ENCODE results near the gene NEUROG2. TPM values are rescaled to one million over a fixed set of nuclear protein-coding genes. Genes with fewer than 3 reads are reported as not detected.
"Not testable (repeated sequence)": the region's sequence is repeated elsewhere in the genome, so short reads cannot be mapped to it uniquely, and the experiment has no call there.

NEUROG2 gene
- polyA plus RNA-seq, 4 donors, result not detected

DNA sequence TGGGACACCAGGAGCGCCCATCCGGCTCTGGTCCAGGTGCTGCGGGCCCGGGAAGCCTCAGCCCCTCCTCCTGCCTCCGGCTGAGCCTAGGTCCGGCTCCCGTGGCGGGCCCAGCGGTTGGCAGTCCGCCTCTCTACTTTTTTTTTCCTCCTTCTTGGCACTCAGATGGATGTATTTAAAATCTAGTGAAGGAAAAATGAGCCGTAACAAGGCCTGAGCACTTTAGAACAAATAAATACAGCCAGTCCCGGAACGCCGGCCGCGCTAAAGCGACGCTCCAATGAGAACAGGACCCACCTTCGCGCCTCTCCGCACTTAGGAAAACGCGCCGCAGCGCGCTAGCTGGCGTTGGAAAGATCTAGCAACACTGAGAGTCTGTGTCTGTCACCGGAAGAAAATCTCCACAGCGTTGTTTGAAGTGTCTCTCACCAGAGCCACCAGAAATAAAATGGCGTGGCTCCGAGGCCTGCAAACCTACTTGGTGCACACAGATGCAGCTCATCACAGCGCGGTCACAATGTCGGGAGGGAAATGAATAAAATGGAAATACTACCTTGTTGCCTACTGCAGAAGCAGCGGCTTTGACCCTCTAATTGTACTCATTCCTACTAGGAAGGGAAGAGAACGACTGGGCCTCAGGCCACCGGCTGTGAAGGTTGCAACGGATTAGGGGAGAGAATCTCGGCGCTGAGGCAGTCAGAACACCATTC is 4.7 kb downstream of the NEUROG2 start:
- no peak for FAIRE-seq
- Histone ChIP-seq H3K36me3 (ENCODE audit: control insufficient read depth in 3 of 3, insufficient read depth in 2 of 3, low read depth in 1 of 3, low read length in 3 of 3) (no peaks in the 10 kb centered on the region), H3K9me3 (ENCODE audit: control insufficient read depth in 2 of 2, insufficient read depth in 1 of 2, low read depth in 1 of 2, low read length in 1 of 2) (peaks cover 0 to under 1% of the 10 kb centered on the region in 2 donors), H3K27ac (ENCODE audit: low read depth in 1 of 3, low read length in 2 of 3) (no peak overlapping the region), H3K4me1 (ENCODE audit: control insufficient read depth in 3 of 3, insufficient read depth in 2 of 3, low read depth in 1 of 3, low read length in 2 of 3) (peaks cover 3 to 19% (median 13%) of the 10 kb centered on the region in 3 donors), H3K27me3 (ENCODE audit: control insufficient read depth in 3 of 3, insufficient read depth in 3 of 3, low read length in 3 of 3) (peaks cover 5 to 82% (median 48%) of the 10 kb centered on the region in 3 donors), H3K4me3 (ENCODE audit: low read depth in 1 of 3, low read length in 3 of 3) (no peak overlapping the region)
- DNase-seq, result peak in 1 of 2 donors; percentile 39
- WGBS, 3 donors, result 12 to 13% (median 13%) methylated on average over 40 of the region's 40 CpGs

DNA sequence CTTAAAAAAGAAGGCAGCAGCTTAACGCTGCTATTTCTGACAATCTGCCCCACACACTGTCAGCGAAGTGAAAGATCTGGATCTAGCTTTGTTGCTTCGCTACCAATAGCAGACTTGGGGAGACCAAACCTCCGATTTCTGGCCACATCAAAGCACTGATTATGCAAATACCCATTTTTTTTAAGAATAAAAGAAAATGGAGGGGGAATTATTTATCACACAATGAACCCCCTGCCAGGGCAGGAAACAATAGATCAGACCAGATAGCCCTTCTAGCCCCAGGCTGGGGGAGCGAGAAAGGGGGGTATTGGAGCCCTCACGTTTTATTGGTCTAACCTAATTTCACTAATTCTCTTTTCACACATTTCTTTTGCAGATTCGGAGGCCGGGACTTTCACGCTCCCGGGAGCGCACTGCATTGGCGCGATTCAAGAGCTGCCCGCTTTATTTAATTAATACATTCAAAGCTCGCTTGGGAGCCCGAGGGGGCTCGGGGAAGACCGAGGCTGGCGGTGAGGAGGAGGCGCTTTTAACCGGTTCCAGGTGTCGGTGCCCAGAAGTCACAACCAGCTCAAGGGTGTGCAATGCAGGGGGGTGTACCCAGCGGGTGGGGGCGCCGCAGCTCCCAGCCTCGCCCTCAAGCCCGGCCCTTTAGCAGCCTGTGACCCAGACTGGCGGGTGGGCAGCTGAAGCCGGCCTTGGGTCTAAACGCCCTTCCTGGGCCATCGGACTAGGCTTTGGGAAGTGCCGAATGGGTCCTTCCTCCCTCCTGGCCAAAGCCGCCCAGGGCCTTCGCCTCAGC is 5.5 kb downstream of the NEUROG2 start:
- Histone ChIP-seq H3K4me1 (ENCODE audit: control insufficient read depth in 3 of 3, insufficient read depth in 2 of 3, low read depth in 1 of 3, low read length in 2 of 3) (peaks cover 3 to 17% (median 13%) of the 10 kb centered on the region in 3 donors), H3K27me3 (ENCODE audit: control insufficient read depth in 3 of 3, insufficient read depth in 3 of 3, low read length in 3 of 3) (peaks cover 5 to 80% (median 46%) of the 10 kb centered on the region in 3 donors), H3K4me3 (ENCODE audit: low read depth in 1 of 3, low read length in 3 of 3) (no peak overlapping the region), H3K9me3 (ENCODE audit: control insufficient read depth in 2 of 2, insufficient read depth in 1 of 2, low read depth in 1 of 2, low read length in 1 of 2) (no peaks in the 10 kb centered on the region), H3K36me3 (ENCODE audit: control insufficient read depth in 3 of 3, insufficient read depth in 2 of 3, low read depth in 1 of 3, low read length in 3 of 3) (no peaks in the 10 kb centered on the region), H3K27ac (ENCODE audit: low read depth in 1 of 3, low read length in 2 of 3) (no peak overlapping the region)
- no peak for DNase-seq
- no peak for FAIRE-seq
- WGBS, 3 donors, result 3 to 6% (median 6%) methylated on average over 34 of the region's 34 CpGs

DNA sequence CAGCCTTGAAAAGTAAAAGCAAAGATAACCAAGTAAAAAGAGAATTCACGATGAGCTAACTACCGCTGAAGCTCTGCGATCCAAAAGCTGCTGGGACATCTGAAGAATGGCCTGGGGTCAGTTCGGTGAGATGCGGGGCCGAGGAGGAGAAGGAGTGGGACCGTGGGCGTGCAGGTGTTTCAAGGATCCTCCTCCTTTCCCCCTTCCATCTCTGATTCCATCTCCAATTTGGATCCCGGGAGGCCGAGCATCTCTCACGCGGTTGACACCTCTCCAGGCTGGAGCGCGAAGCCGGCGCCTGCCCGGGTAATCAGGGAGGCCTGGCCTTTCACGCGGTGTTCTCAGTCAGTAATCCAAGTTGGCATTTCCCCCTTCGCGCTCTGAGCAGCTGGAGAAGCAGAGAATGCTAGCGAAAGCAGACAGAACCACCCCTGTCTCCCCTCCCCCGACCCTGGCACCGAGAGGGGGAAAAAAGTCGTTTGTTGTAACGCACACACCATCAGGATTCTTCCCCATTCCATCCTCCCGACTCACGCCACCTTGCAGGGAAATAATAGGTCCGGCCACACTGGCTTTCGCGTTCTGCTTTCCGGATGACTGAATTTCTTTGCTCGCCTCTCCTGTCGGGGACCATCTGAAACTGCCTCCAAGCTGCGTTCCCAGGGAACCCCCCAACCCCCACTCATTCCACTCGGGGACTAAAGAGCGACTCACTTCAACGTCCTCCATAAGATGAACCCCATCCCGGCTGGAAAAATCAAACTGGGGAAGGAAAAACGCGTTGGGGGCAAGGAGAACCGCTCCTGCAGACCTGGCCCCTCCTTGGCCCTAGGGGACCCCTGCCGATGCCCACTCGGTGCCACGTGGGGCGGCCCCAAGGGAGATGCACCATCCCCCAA is 6.5 kb downstream of the NEUROG2 start:
- H3K4me1 ChIP-seq (ENCODE audit: control insufficient read depth in 3 of 3, insufficient read depth in 2 of 3, low read depth in 1 of 3, low read length in 2 of 3), result peaks cover 0 to 11% (median 11%) of the 10 kb centered on the region in 3 donors
- WGBS, 3 donors, result 3 to 8% (median 4%) methylated on average over 43 to 46 of the region's 46 CpGs
- no peak overlapping the region for H3K27ac ChIP-seq (ENCODE audit: low read depth in 1 of 3, low read length in 2 of 3)
- H3K36me3 ChIP-seq (ENCODE audit: control insufficient read depth in 3 of 3, insufficient read depth in 2 of 3, low read depth in 1 of 3, low read length in 3 of 3), result no peaks in the 10 kb centered on the region
- H3K4me3 ChIP-seq (ENCODE audit: low read depth in 1 of 3, low read length in 3 of 3), result no peak overlapping the region
- H3K27me3 ChIP-seq (ENCODE audit: control insufficient read depth in 3 of 3, insufficient read depth in 3 of 3, low read length in 3 of 3), result peaks cover 0 to 77% (median 43%) of the 10 kb centered on the region in 3 donors
- FAIRE-seq, result no peak
- DNase-seq, result peak in 1 of 2 donors; percentile 26
- no peaks in the 10 kb centered on the region for H3K9me3 ChIP-seq (ENCODE audit: control insufficient read depth in 2 of 2, insufficient read depth in 1 of 2, low read depth in 1 of 2, low read length in 1 of 2)

DNA sequence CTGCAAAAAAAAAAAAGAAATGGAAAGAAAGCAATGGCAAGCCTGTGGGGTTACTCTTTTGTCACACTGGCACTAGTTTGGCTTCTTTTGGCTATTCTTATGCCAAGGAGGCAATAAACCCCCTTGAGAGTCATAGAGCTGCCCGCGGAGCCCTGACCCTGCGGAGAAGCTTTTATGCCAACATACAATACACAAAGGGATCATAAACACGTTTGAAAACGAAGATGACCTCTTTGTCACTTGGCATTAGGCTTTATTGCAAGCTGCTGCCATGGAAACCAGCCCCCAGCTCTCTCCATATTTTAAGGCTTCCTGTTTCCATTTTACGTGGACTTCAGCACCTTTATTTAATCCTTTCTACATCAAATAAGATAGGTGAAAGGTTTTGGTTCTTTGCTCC is 7.6 kb downstream of the NEUROG2 start:
- Histone ChIP-seq H3K27ac (ENCODE audit: low read depth in 1 of 3, low read length in 2 of 3) (no peak overlapping the region), H3K4me1 (ENCODE audit: control insufficient read depth in 3 of 3, insufficient read depth in 2 of 3, low read depth in 1 of 3, low read length in 2 of 3) (peaks cover 0 to 11% (median 8%) of the 10 kb centered on the region in 3 donors), H3K27me3 (ENCODE audit: control insufficient read depth in 3 of 3, insufficient read depth in 3 of 3, low read length in 3 of 3) (peaks cover 0 to 69% (median 36%) of the 10 kb centered on the region in 3 donors), H3K9me3 (ENCODE audit: control insufficient read depth in 2 of 2, insufficient read depth in 1 of 2, low read depth in 1 of 2, low read length in 1 of 2) (no peaks in the 10 kb centered on the region), H3K36me3 (ENCODE audit: control insufficient read depth in 3 of 3, insufficient read depth in 2 of 3, low read depth in 1 of 3, low read length in 3 of 3) (no peaks in the 10 kb centered on the region), H3K4me3 (ENCODE audit: low read depth in 1 of 3, low read length in 3 of 3) (no peak overlapping the region)
- no peak for FAIRE-seq
- 5 to 7% (median 6%) methylated on average over 6 of the region's 6 CpGs for WGBS, 3 donors
- DNase-seq, result no peak

DNA sequence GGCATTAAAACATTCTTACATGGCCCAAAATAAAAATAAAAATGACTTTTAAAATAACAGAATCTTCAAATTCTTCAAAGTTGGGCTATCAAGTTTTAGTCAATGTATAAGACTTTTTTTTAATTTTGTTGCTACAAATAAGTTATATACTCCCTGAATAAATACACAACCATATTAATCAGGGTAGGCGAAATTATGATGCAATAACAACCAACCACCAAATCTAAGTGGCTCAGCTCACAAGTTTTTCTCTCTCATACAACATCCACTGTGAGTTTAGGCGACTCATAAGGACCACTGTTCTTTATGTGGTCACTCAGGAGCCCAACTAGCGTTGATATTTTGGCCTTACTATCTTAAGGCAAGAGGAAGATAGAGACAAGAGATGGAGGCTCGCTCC is 11.2 kb downstream of the NEUROG2 start:
- DNase-seq (no peak), FAIRE-seq (no peak)
- no peaks in the 10 kb centered on the region for H3K9me3 ChIP-seq (ENCODE audit: control insufficient read depth in 2 of 2, insufficient read depth in 1 of 2, low read depth in 1 of 2, low read length in 1 of 2)
- 76 to 86% (median 85%) methylated on average over 4 of the region's 4 CpGs for WGBS, 3 donors
- peaks cover 0 to 45% (median 18%) of the 10 kb centered on the region in 3 donors for H3K27me3 ChIP-seq (ENCODE audit: control insufficient read depth in 3 of 3, insufficient read depth in 3 of 3, low read length in 3 of 3)
- H3K36me3 ChIP-seq (ENCODE audit: control insufficient read depth in 3 of 3, insufficient read depth in 2 of 3, low read depth in 1 of 3, low read length in 3 of 3), result no peaks in the 10 kb centered on the region
- H3K4me1 ChIP-seq (ENCODE audit: control insufficient read depth in 3 of 3, insufficient read depth in 2 of 3, low read depth in 1 of 3, low read length in 2 of 3), result peaks cover 0 to 2% (median 0%) of the 10 kb centered on the region in 3 donors
- no peak overlapping the region for H3K27ac ChIP-seq (ENCODE audit: low read depth in 1 of 3, low read length in 2 of 3)
- no peak overlapping the region for H3K4me3 ChIP-seq (ENCODE audit: low read depth in 1 of 3, low read length in 3 of 3)

DNA sequence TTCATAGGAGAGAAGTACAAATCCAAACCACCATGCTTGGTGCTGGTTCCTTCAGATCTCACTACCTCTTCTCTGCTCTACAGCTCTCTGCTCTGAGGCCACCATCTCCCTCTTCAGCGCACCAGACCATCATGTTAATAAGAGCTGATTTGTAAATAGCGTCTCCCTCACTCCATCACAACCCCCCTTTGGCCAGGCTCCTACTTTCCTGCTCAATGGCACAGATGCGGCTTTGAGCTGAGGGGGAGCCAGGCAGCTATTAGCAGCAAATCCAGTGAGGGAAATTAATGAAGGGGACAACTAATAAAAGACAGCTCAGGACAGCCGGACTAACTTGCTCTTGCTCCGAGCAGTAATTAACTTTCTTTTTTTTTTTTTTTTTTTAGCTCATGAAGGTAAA is 13.1 kb downstream of the NEUROG2 start:
- FAIRE-seq (no peak), DNase-seq (no peak)
- 71 to 78% (median 74%) methylated on average over 5 of the region's 5 CpGs for WGBS, 3 donors
- H3K9me3 ChIP-seq (ENCODE audit: control insufficient read depth in 2 of 2, insufficient read depth in 1 of 2, low read depth in 1 of 2, low read length in 1 of 2), result no peaks in the 10 kb centered on the region
- no peak overlapping the region for H3K27ac ChIP-seq (ENCODE audit: low read depth in 1 of 3, low read length in 2 of 3)
- peaks cover 0 to 28% (median 8%) of the 10 kb centered on the region in 3 donors for H3K27me3 ChIP-seq (ENCODE audit: control insufficient read depth in 3 of 3, insufficient read depth in 3 of 3, low read length in 3 of 3)
- no peaks in the 10 kb centered on the region for H3K4me1 ChIP-seq (ENCODE audit: control insufficient read depth in 3 of 3, insufficient read depth in 2 of 3, low read depth in 1 of 3, low read length in 2 of 3)
- no peaks in the 10 kb centered on the region for H3K36me3 ChIP-seq (ENCODE audit: control insufficient read depth in 3 of 3, insufficient read depth in 2 of 3, low read depth in 1 of 3, low read length in 3 of 3)
- H3K4me3 ChIP-seq (ENCODE audit: low read depth in 1 of 3, low read length in 3 of 3), result no peak overlapping the region

DNA sequence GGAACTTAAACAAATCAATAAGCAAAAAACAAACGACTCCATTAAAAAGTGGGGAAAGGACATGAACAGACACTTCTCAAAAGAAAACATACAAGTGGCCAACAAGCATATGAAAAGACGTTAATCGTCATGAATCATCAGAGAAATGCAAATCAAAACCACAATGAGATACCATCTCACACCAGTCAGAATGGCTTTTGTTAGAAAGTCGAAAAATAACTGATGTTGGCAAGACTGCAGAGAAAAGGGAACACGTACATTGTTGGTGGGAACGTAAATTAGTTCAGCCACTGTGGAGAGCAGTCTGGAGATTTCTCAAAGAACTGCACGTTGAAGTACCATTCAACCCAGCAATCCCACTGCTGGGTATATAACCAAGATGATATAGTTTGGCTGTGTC is 23.7 kb downstream of the NEUROG2 start:
- Histone ChIP-seq H3K9me3 (ENCODE audit: control insufficient read depth in 2 of 2, insufficient read depth in 1 of 2, low read depth in 1 of 2, low read length in 1 of 2) (peaks cover 0 to 10% of the 10 kb centered on the region in 2 donors), H3K36me3 (ENCODE audit: control insufficient read depth in 3 of 3, insufficient read depth in 2 of 3, low read depth in 1 of 3, low read length in 3 of 3) (no peaks in the 10 kb centered on the region), H3K4me3 (ENCODE audit: low read depth in 1 of 3, low read length in 3 of 3) (no peak overlapping the region), H3K27me3 (ENCODE audit: control insufficient read depth in 3 of 3, insufficient read depth in 3 of 3, low read length in 3 of 3) (peaks cover 0 to 3% (median 0%) of the 10 kb centered on the region in 3 donors), H3K27ac (ENCODE audit: low read depth in 1 of 3, low read length in 2 of 3) (no peak overlapping the region), H3K4me1 (ENCODE audit: control insufficient read depth in 3 of 3, insufficient read depth in 2 of 3, low read depth in 1 of 3, low read length in 2 of 3) (no peaks in the 10 kb centered on the region)
- WGBS, 3 donors, result 81 to 85% (median 82%) methylated on average over 7 of the region's 7 CpGs
- DNase-seq (no peak), FAIRE-seq (no peak)

DNA sequence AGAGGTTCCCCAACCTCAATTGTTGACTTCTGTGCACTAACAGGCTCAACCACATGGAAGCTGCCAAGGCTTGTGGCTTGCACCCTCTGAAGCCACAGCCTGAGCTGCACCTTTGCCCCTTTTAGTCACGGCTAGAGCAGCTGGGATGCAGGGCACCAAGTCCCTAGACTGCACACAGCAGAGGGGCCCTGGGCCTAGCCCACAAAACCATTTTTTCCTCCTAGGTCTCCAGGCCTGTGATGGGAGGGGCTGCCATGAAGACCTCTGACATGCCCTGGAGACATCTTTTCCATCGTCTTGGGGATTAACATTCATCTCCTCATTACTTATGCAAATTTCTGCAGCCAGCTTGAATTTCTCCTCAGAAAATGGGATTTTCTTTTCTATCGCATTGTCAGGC is 25.2 kb downstream of the NEUROG2 start:
- not testable (repeated sequence) for FAIRE-seq; H3K36me3 ChIP-seq (ENCODE audit: control insufficient read depth in 3 of 3, insufficient read depth in 2 of 3, low read depth in 1 of 3, low read length in 3 of 3); H3K27ac ChIP-seq (ENCODE audit: low read depth in 1 of 3, low read length in 2 of 3); H3K4me3 ChIP-seq (ENCODE audit: low read depth in 1 of 3, low read length in 3 of 3); H3K4me1 ChIP-seq (ENCODE audit: control insufficient read depth in 3 of 3, insufficient read depth in 2 of 3, low read depth in 1 of 3, low read length in 2 of 3); H3K9me3 ChIP-seq (ENCODE audit: control insufficient read depth in 2 of 2, insufficient read depth in 1 of 2, low read depth in 1 of 2, low read length in 1 of 2); DNase-seq; H3K27me3 ChIP-seq (ENCODE audit: control insufficient read depth in 3 of 3, insufficient read depth in 3 of 3, low read length in 3 of 3)
- 80 to 88% (median 88%) methylated on average over 3 of the region's 3 CpGs for WGBS, 3 donors

Data from small intestine (tissue), 7 donors.